Kidney epithelial cell (primary cell): ENCODE results near the gene SNX14. TPM values are rescaled to one million over a fixed set of nuclear protein-coding genes. Genes with fewer than 3 reads are reported as not detected.

ENCODE experiments used
- DNase-seq: peaks from one replicate; pipeline ENCODE4 v3.0.0-alpha.2; 2010; ENCODE audit warnings: low read depth
- H3K27me3 ChIP-seq: 2 replicates; pipeline ENCODE4 v1.6.0; 2011; ENCODE audit warnings: low read length; ENCODE audit not compliant: control insufficient read depth, insufficient read depth
- H3K36me3 ChIP-seq: 2 replicates; pipeline ENCODE4 v1.5.1; 2011; ENCODE audit warnings: low read length; ENCODE audit not compliant: control insufficient read depth, insufficient read depth
- H3K4me3 ChIP-seq: 2 replicates; pipeline ENCODE4 v1.5.1; 2011; ENCODE audit warnings: low read depth, mild to moderate bottlenecking, control low read depth, low read length
- total RNA-seq: library from RNA; depleted of rRNA; stranded (reverse); fragments of >200 nt; gene quantifications from 2 replicates; pipeline ENCODE4 v1.2.3, GENCODE V29; 2015
- TF ChIP-seq, protein P1 (sequence below): IDR thresholded peaks from 2 replicates; pipeline ENCODE4 v1.5.1; 2011; ENCODE audit warnings: mild to moderate bottlenecking, moderate library complexity, low read length, control low read depth, inconsistent platforms; ENCODE audit not compliant: insufficient read depth, poor library complexity, severe bottlenecking

SNX14 gene
- total RNA-seq, 1 donor from 2014 or later, result 110 TPM

DNA sequence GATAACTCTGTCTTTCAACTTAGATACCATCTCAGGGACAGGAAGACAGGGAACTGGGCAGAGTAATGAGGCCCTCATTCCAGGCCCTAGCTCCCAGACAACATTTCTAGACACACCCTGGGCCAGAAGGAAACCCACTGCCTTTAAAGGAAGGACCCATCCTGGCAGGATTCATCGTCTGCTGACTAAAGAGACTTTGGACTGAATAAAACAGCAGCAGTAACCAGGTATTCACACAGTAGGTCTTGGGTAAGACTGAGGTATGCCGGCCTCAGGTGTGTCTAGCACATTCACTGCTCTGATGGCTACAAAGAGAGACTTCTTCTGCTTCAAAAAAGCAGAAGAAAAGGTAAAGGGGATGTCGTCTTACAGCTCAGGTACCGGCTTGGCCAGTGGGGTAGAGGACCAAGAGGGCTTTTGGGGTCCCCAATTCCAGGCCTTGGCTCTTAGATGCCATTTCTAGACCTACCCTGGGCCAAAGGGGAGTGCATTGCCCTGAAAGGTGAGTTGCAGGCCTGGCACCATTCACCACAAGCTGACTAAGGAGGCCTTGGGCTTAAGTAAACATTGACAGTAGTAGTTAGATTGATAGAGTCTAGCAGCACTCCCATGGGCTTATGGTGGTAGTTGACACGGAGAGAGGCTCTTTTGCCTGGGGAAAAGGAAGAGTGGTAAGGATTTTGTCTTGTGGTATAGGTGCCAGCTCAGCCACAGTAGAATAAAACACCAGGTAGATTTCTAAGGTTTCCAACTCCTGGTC lies 13.4 kb downstream of the SNX14 start:
- no peak for DNase-seq
- Histone ChIP-seq H3K4me3 (no peak overlapping the region), H3K36me3 (no peaks in the 10 kb centered on the region), H3K27me3 (no peaks in the 10 kb centered on the region)
- TF ChIP-seq, protein P1, sequence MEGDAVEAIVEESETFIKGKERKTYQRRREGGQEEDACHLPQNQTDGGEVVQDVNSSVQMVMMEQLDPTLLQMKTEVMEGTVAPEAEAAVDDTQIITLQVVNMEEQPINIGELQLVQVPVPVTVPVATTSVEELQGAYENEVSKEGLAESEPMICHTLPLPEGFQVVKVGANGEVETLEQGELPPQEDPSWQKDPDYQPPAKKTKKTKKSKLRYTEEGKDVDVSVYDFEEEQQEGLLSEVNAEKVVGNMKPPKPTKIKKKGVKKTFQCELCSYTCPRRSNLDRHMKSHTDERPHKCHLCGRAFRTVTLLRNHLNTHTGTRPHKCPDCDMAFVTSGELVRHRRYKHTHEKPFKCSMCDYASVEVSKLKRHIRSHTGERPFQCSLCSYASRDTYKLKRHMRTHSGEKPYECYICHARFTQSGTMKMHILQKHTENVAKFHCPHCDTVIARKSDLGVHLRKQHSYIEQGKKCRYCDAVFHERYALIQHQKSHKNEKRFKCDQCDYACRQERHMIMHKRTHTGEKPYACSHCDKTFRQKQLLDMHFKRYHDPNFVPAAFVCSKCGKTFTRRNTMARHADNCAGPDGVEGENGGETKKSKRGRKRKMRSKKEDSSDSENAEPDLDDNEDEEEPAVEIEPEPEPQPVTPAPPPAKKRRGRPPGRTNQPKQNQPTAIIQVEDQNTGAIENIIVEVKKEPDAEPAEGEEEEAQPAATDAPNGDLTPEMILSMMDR, result no peak

DNA sequence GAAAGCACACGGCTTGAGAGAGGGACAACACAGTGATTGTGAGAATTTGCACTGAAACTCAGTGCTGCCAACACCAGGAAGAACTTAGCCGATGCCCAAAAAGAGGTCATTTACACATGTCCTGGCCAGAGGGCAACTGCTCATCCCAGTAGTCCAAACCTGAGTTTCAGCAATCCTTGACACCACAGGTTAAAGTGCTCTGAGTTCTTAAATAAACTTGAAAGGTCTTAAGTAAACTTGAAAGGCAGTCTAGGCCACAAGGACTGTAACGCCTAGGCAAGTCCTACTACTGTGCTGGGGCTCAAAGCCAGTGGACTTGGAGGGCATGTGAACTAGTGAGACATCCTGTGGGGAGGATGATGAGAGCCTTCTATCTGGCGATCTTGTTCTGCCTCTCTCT lies 14.1 kb downstream of the SNX14 start:
- DNase-seq, result no peak
- Histone ChIP-seq H3K4me3 (no peak overlapping the region), H3K27me3 (no peaks in the 10 kb centered on the region), H3K36me3 (no peaks in the 10 kb centered on the region)
- TF ChIP-seq, protein P1, result no peak

DNA sequence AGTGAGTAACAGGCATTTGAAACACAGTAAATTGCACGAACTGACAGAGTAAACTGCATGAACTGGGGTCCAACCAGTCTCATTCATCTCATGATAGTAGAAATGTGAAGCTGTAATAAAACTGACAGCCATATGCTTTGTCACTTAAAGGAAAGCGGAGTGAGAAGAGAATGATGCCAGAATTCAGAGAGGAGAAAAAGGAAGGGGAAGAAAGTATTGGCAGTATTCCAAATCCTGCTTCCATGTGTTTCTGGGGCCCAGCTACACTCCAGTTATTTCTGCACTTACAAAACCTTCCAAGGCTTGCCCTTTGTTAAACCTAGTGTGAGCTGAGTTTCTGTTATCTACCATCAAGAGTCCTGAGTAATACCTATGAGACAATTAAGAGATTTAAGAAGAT lies 17.2 kb downstream of the SNX14 start:
- DNase-seq, result no peak
- TF ChIP-seq, protein P1, result no peak
- no peaks in the 10 kb centered on the region for H3K36me3 ChIP-seq
- no peak overlapping the region for H3K4me3 ChIP-seq
- H3K27me3 ChIP-seq, result no peaks in the 10 kb centered on the region

DNA sequence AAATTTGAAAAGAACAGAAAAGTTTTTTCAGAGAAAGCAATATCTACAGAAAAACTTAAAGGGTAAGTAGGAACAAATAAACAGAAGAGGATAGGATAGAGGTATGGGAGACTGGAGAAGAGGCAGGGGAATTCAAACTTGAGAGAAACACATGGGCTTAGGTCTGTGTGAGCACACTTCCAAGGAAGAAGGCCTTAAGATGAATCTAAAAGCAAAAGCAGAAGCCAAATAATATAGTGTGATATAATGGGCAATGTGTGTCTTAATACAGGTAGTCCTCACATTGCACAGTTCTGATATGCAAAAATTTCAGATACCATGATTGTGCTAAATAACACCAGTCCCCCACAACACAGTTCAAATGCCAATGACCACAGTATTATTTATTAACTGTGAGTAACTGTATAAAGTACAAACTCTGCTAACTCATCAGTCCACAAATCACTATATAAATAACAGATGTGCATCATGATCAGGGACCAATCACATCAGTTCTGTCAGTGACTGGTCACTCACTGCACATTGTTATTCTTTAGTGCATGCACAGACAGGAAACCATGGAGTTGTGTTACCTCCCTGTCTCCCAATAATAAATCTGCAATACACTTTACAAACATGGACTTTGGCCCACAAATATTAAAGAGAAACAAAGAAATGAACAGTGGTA lies 18.6 kb downstream of the SNX14 start:
- no peaks in the 10 kb centered on the region for H3K36me3 ChIP-seq
- H3K27me3 ChIP-seq, result no peaks in the 10 kb centered on the region
- no peak overlapping the region for H3K4me3 ChIP-seq
- TF ChIP-seq, protein P1, result no peak
- peak; percentile 62 for DNase-seq

DNA sequence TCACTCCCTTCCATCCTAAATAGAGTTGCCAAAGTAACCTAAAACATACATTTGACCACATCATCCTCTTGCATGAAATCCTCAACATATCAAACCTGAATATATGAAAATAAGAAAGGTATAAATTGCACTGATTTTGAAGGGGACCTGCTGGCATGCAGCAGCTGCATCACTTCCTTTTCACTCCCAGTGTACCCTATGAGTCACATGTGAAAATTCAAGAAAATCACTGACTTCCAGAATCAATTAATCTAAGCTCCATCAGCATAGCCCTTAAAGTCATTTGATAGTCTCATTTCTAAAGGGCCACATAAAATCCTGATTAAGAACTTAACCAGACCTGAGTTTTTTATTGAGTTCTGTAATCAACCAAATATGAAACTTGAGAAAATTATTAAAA lies 24.3 kb downstream of the SNX14 start:
- no peak overlapping the region for H3K4me3 ChIP-seq
- no peak for DNase-seq
- H3K36me3 ChIP-seq, result no peaks in the 10 kb centered on the region
- TF ChIP-seq, protein P1, result no peak
- no peaks in the 10 kb centered on the region for H3K27me3 ChIP-seq
